SK-N-SH (cell line): ENCODE data around the gene GPC2. TPM values are rescaled to one million over a fixed set of nuclear protein-coding genes. Genes with fewer than 3 reads are reported as not detected.

Experiments used
- CTCF ChIA-PET: fragments of 300-600, 350-600 bp; formaldehyde crosslinking; extraction: SDS; loops from one replicate; lab custom pipeline; 2021; lab: Yijun Ruan, JAX
- POLR2A ChIA-PET: fragments of 350-600 bp; sonication (Branson Sonifier 250); formaldehyde crosslinking; extraction: SDS; loops from one replicate; lab custom pipeline; 2020; ENCODE audit warnings: antibody characterized with exemption, inconsistent platforms; lab: Yijun Ruan, JAX
- DNase-seq: peaks from one replicate; pipeline ENCODE4 v3.0.0; 2012
- H2AFZ ChIP-seq: fragments of 200-600 bp; sonication (generic); 2 replicates; pipeline ENCODE4 v1.8.1; 2016; ENCODE audit warnings: antibody characterized with exemption, mild to moderate bottlenecking, low read depth
- H3F3A ChIP-seq: fragments of 200-600 bp; sonication (generic); replicated peaks from 2 replicates; pipeline ENCODE3; 2016; ENCODE audit warnings: antibody characterized with exemption, mild to moderate bottlenecking; ENCODE audit not compliant: insufficient read depth
- H3K27ac ChIP-seq, 2 experiments: fragments of 200-500 bp in 1 of 2; fragments of 200-600 bp in 1 of 2; sonication (Bioruptor generic) in 1 of 2; sonication (generic), shearing (Covaris generic) in 1 of 2; 2 replicates each; pipeline versions ENCODE4 v1.5.1 to v1.6.1; 2014 to 2016; ENCODE audit warnings: low read depth in 2 of 2, inconsistent platforms in 1 of 2, low read length in 1 of 2, mild to moderate bottlenecking in 1 of 2, mixed read lengths in 1 of 2
- H3K27me3 ChIP-seq: fragments of 200-600 bp; sonication (generic), shearing (Covaris generic); 2 replicates; pipeline ENCODE4 v1.6.1; 2016; ENCODE audit warnings: mixed run types; ENCODE audit not compliant: insufficient read depth
- H3K36me3 ChIP-seq, 2 experiments: fragments of 200-500 bp in 1 of 2; fragments of 200-600 bp in 1 of 2; sonication (Bioruptor generic) in 1 of 2; sonication (generic) in 1 of 2; replicated peaks in 1 of 2; 2 replicates each; pipeline versions ENCODE3 to v1.5.1; 2014 to 2016; ENCODE audit warnings: low read length in 1 of 2, mild to moderate bottlenecking in 1 of 2; ENCODE audit not compliant: insufficient read depth in 2 of 2, control insufficient read depth in 1 of 2
- H3K4me1 ChIP-seq, 2 experiments: fragments of 200-500 bp in 1 of 2; fragments of 200-600 bp in 1 of 2; sonication (Bioruptor generic) in 1 of 2; sonication (generic), shearing (Covaris generic) in 1 of 2; 2 replicates each; pipeline versions ENCODE4 v1.5.1 to v1.6.1; 2014 to 2016; ENCODE audit warnings: low read depth in 1 of 2, low read length in 1 of 2, mixed run types in 1 of 2; ENCODE audit not compliant: insufficient read depth in 2 of 2, control insufficient read depth in 1 of 2
- H3K4me2 ChIP-seq: fragments of 200-600 bp; sonication (generic), shearing (Covaris generic); 2 replicates; pipeline ENCODE4 v1.6.1; 2017; ENCODE audit warnings: mixed run types
- H3K4me3 ChIP-seq, 2 experiments: fragments of 200-500 bp in 1 of 2; fragments of 200-600 bp in 1 of 2; sonication (Bioruptor generic) in 1 of 2; sonication (generic), shearing (Covaris generic) in 1 of 2; 2 replicates each; pipeline versions ENCODE4 v1.5.1 to v1.8.1; 2014 to 2016; ENCODE audit warnings: low read depth in 2 of 2, inconsistent platforms in 1 of 2, low read length in 1 of 2, mild to moderate bottlenecking in 1 of 2, mixed read lengths in 1 of 2, moderate library complexity in 1 of 2
- H3K79me2 ChIP-seq: fragments of 200-600 bp; sonication (generic); 2 replicates; pipeline ENCODE4 v1.8.1; 2017; ENCODE audit warnings: mild to moderate bottlenecking; ENCODE audit not compliant: insufficient read depth
- H3K9ac ChIP-seq: fragments of 200-600 bp; sonication (generic); 2 replicates; pipeline ENCODE4 v1.6.1; 2017; ENCODE audit warnings: mixed run types
- H3K9me2 ChIP-seq: fragments of 200-600 bp; sonication (generic); 2 replicates; pipeline ENCODE4 v1.6.1; 2017; ENCODE audit warnings: mixed run types
- H3K9me3 ChIP-seq: fragments of 200-600 bp; sonication (generic); 2 replicates; pipeline ENCODE4 v1.6.1; 2017; ENCODE audit warnings: mixed run types, mild to moderate bottlenecking, moderate library complexity
- H4K20me1 ChIP-seq: fragments of 200-600 bp; sonication (generic); 2 replicates; pipeline ENCODE4 v1.6.1; 2017; ENCODE audit warnings: mild to moderate bottlenecking, mixed run types; ENCODE audit not compliant: insufficient read depth
- CHD2 ChIP-seq: fragments of 150-350 bp; IDR thresholded peaks from 2 replicates; pipeline ENCODE4 v1.6.1; 2018; ENCODE audit warnings: low read length; ENCODE audit not compliant: partially characterized antibody
- FOSL2 ChIP-seq: IDR thresholded peaks from 2 replicates; pipeline ENCODE4 v1.4.0; 2012; ENCODE audit warnings: low read depth, mild to moderate bottlenecking, moderate library complexity, borderline replicate concordance
- FOXJ3 ChIP-seq: sonication (generic); formaldehyde crosslinking; IDR thresholded peaks from 2 replicates; pipeline ENCODE4 v1.5.1; 2020; ENCODE audit warnings: mild to moderate bottlenecking, missing genetic modification reagents
- FOXM1 ChIP-seq: IDR thresholded peaks from 2 replicates; pipeline ENCODE4 v1.4.0; 2012; ENCODE audit warnings: low read depth, mild to moderate bottlenecking
- GATA2 ChIP-seq: sonication (generic); formaldehyde crosslinking; IDR thresholded peaks from 2 replicates; pipeline ENCODE4 v1.5.0; 2020; ENCODE audit warnings: mild to moderate bottlenecking, missing genetic modification reagents
- JUND ChIP-seq: IDR thresholded peaks from 2 replicates; pipeline ENCODE4 v1.4.0; 2012
- MEF2A ChIP-seq: IDR thresholded peaks from 2 replicates; pipeline ENCODE4 v1.4.0; 2012; ENCODE audit warnings: low read depth, borderline replicate concordance
- NFIC ChIP-seq: IDR thresholded peaks from 2 replicates; pipeline ENCODE4 v1.4.0; 2012; ENCODE audit warnings: borderline replicate concordance
- NRF1 ChIP-seq: IDR thresholded peaks from 2 replicates; pipeline ENCODE4 v1.6.1; 2012; ENCODE audit warnings: low read depth, mild to moderate bottlenecking, low read length
- POLR2AphosphoS5 ChIP-seq: IDR thresholded peaks from 2 replicates; pipeline ENCODE4 v1.6.1; 2012; ENCODE audit warnings: low read depth, low read length
- RCOR1 ChIP-seq: fragments of 150-350 bp; IDR thresholded peaks from 2 replicates; pipeline ENCODE4 v1.6.1; 2017; ENCODE audit warnings: antibody characterized with exemption, low read length
- REST ChIP-seq: IDR thresholded peaks from 2 replicates; pipeline ENCODE4 v1.6.1; 2012; ENCODE audit warnings: mild to moderate bottlenecking, low read depth, low read length, moderate library complexity
- SMC3 ChIP-seq: IDR thresholded peaks from 2 replicates; pipeline ENCODE4 v1.6.1; 2012; ENCODE audit warnings: low read depth, low read length, improper control_type of control experiment
- TAF1 ChIP-seq: IDR thresholded peaks from 2 replicates; pipeline ENCODE4 v1.6.1; 2012; ENCODE audit warnings: low read depth, mild to moderate bottlenecking, low read length, moderate library complexity, borderline replicate concordance
- TCF12 ChIP-seq: IDR thresholded peaks from 2 replicates; pipeline ENCODE4 v1.4.0; 2012
- TEAD4 ChIP-seq: IDR thresholded peaks from 2 replicates; pipeline ENCODE4 v1.4.0; 2012; ENCODE audit warnings: mild to moderate bottlenecking, borderline replicate concordance; ENCODE audit not compliant: insufficient read depth
- USF1 ChIP-seq: IDR thresholded peaks from 2 replicates; pipeline ENCODE4 v1.4.0; 2012; ENCODE audit warnings: low read depth, borderline replicate concordance
- ZBTB33 ChIP-seq: IDR thresholded peaks from 2 replicates; pipeline ENCODE4 v1.4.0; 2012; ENCODE audit warnings: low read depth, borderline replicate concordance
- WGBS: methylation state at CpG from one replicate; pipeline ENCODE4 v1.1.6; 2017; ENCODE audit warnings: low lambda C conversion rate; 5-methylcytosine and 5-hydroxymethylcytosine counted together
- polyA plus RNA-seq, 3 experiments: library from polyadenylated mRNA; depleted of rRNA; stranded (reverse); fragments of >200 nt; gene quantifications; 2 replicates each; pipeline ENCODE4 v1.2.3, GENCODE V29; 2012
- TF ChIP-seq, protein P1 (sequence below): fragments of 200-600 bp; sonication (generic); IDR thresholded peaks from 2 replicates; pipeline ENCODE4 v1.6.1; 2017; ENCODE audit warnings: antibody characterized with exemption, mild to moderate bottlenecking, moderate library complexity
- TF ChIP-seq, protein P2 (sequence below): IDR thresholded peaks from 2 replicates; pipeline ENCODE4 v1.4.0; 2012; ENCODE audit warnings: low read depth

Gene GPC2
- polyA plus RNA-seq, 1 of the 3 experiments (the other 2 are of a cell fraction): 12.9 TPM

DNA sequence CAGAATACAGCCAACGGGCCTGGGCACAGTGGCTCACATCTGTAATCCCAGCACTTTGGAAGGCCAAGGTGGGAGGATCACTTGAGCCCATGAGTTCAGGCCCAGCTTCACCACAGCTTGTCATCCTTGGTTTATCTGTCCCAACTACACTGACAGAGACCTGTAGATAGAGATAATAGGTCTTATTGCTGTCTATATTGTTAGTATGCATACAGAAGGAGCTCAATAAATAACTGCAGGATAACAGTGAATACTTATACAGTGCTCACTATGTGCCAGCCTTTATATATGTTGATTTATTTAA is 56.5 kb downstream of the GPC2 start:
- no peak for DNase-seq
- Histone ChIP-seq H3K9me2 (no peaks in the 10 kb centered on the region), H4K20me1 (no peaks in the 10 kb centered on the region), H2AFZ (no peak overlapping the region), H3K27ac (peak overlapping the region; percentile 84; a peak in 2 of 4 replicates), H3K4me2 (peak overlapping the region; percentile 96), H3K4me1 (peaks cover 9 to 11% of the 10 kb centered on the region in 2 experiments; a peak in 2 of 4 replicates), H3K4me3 (peak overlapping the region; percentile 69 to 97), H3K9me3 (no peaks in the 10 kb centered on the region), H3K27me3 (no peaks in the 10 kb centered on the region), H3K9ac (peak overlapping the region; percentile 78), H3K36me3 (peaks cover 13 to 29% of the 10 kb centered on the region in 2 experiments), H3K79me2 (peaks cover 66% of the 10 kb centered on the region), H3F3A (peaks cover 35% of the 10 kb centered on the region)
- TF ChIP-seq USF1 (no peak), TCF12 (no peak), GATA2 (no peak), TAF1 (no peak), NFIC (no peak), CHD2 (no peak), FOXM1 (no peak), JUND (no peak), FOXJ3 (CRISPR knock-in tag) (no peak), ZBTB33 (no peak), REST (no peak), MEF2A (no peak), SMC3 (no peak), POLR2AphosphoS5 (no peak), RCOR1 (no peak), FOSL2 (no peak), TEAD4 (no peak), NRF1 (no peak)
- TF ChIP-seq, protein P1, sequence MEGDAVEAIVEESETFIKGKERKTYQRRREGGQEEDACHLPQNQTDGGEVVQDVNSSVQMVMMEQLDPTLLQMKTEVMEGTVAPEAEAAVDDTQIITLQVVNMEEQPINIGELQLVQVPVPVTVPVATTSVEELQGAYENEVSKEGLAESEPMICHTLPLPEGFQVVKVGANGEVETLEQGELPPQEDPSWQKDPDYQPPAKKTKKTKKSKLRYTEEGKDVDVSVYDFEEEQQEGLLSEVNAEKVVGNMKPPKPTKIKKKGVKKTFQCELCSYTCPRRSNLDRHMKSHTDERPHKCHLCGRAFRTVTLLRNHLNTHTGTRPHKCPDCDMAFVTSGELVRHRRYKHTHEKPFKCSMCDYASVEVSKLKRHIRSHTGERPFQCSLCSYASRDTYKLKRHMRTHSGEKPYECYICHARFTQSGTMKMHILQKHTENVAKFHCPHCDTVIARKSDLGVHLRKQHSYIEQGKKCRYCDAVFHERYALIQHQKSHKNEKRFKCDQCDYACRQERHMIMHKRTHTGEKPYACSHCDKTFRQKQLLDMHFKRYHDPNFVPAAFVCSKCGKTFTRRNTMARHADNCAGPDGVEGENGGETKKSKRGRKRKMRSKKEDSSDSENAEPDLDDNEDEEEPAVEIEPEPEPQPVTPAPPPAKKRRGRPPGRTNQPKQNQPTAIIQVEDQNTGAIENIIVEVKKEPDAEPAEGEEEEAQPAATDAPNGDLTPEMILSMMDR: no peak
- TF ChIP-seq, protein P2, sequence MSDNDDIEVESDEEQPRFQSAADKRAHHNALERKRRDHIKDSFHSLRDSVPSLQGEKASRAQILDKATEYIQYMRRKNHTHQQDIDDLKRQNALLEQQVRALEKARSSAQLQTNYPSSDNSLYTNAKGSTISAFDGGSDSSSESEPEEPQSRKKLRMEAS: no peak
- CTCF ChIA-PET: interaction anchor here (0.8 to 5.0 kb wide), 8 partner anchors 9 to 330 kb away, joined by 3 to 40 read pairs (median 4); no protein-coding TSS in a partner anchor
- WGBS: 33% methylated on average over 1 of the region's 1 CpG
- POLR2A ChIA-PET: interaction anchor here (1.1 to 2.5 kb wide), 3 partner anchors 14 to 28 kb away, joined by 3 to 15 read pairs (median 3); partner anchors contain the start of genes AP4M1, LAMTOR4 and MCM7
